Heart right ventricle (tissue), 16 donors: Measurements from ENCODE around the gene FOXC2. TPM values are rescaled to one million over a fixed set of nuclear protein-coding genes. Genes with fewer than 3 reads are reported as not detected.

Experiments
- ATAC-seq, 8 donors: fragments of 200-7000 bp; cut with Tn5 transposase; one replicate each; pipeline ENCODE4 v1.9.1; 2020; ENCODE audit warnings: mild to moderate bottlenecking in 8 of 8, moderate library complexity in 8 of 8, moderate number of reproducible peaks in 1 of 8
- DNase-seq, 2 donors: peaks; one replicate each; pipeline ENCODE4 v3.0.0-alpha.2; 2020
- H3K27ac ChIP-seq, 10 donors: fragments of 200-600 bp; sonication (generic) in 2 of 10; one replicate each; pipeline versions ENCODE4 v1.5.0 to v1.8.0; 2020 to 2022; ENCODE audit warnings: mild to moderate bottlenecking in 3 of 10
- H3K27me3 ChIP-seq, 7 donors: fragments of 200-600 bp; one replicate each; pipeline ENCODE4 v1.8.0; 2021 to 2022; ENCODE audit warnings: mild to moderate bottlenecking in 2 of 7
- H3K36me3 ChIP-seq, 9 donors: fragments of 200-600 bp; sonication (generic) in 1 of 9; one replicate each; pipeline versions ENCODE4 v1.5.0 to v1.8.0; 2020 to 2022; ENCODE audit warnings: mild to moderate bottlenecking in 2 of 9
- H3K4me1 ChIP-seq, 9 donors: fragments of 200-600 bp; sonication (generic) in 1 of 9; one replicate each; pipeline versions ENCODE4 v1.5.0 to v1.8.0; 2020 to 2022; ENCODE audit warnings: mild to moderate bottlenecking in 4 of 9
- H3K4me3 ChIP-seq, 10 donors: fragments of 200-600 bp; sonication (generic) in 2 of 10; one replicate each; pipeline versions ENCODE4 v1.5.0 to v1.8.0; 2020 to 2022; ENCODE audit warnings: mild to moderate bottlenecking in 7 of 10, moderate library complexity in 2 of 10
- H3K9me3 ChIP-seq, 11 donors: fragments of 200-600 bp in 10 of 11; sonication (generic) in 2 of 11; one replicate each; pipeline versions ENCODE4 v1.5.0 to v1.8.0; 2013 to 2022; ENCODE audit warnings: mild to moderate bottlenecking in 2 of 11, control low read depth in 1 of 11, moderate library complexity in 1 of 11
- WGBS, 2 donors: extraction: QIAGEN DNeasy Blood & Tissue Kit; methylation state at CpG; one replicate each; pipeline ENCODE4 v1.1.7; 2013; ENCODE audit warnings: inconsistent platforms in 1 of 2; 5-methylcytosine and 5-hydroxymethylcytosine counted together
- intact Hi-C, 10 donors: fragments of 100-400 bp; cut with DNase I; formaldehyde crosslinking; loops; one replicate each; pipeline versions ENCODE4 v1.11.1 to v1.14.2; 2022
- polyA plus RNA-seq, 2 donors: library from polyadenylated mRNA; stranded (reverse); fragments of 200-250 nt; gene quantifications; one replicate each; pipeline ENCODE4 v1.2.3, GENCODE V29; 2013
- total RNA-seq, 10 donors: library from RNA; stranded (reverse); fragmentation: NEBNext Ultra II Directional in 3 of 10; extraction: Animal tissue kit (Norgen Biotek cat#: 25700) in 3 of 10; gene quantifications; one replicate each; pipeline versions ENCODE4 v1.2.1 to v1.2.4, GENCODE V29; 2021 to 2023
- TF ChIP-seq, protein P1 (sequence below), 9 donors: fragments of 200-600 bp; sonication (generic) in 2 of 9; IDR thresholded peaks; one replicate each; pipeline versions ENCODE4 v1.5.0 to v1.8.0; 2021 to 2022; ENCODE audit warnings: antibody characterized with exemption in 9 of 9, mild to moderate bottlenecking in 5 of 9, moderate library complexity in 1 of 9
- donor health status: Arrhythmogenic right ventricular cardiomyopathy.
- donor health status: ischemic (EF 13 %, LVEDD 7.1; RV severe dilation, severe dysfunction).
- donor health status: healthy with polysubstance abuse.
- donor health status: DM: no; HTN: yes; CAD: no.
- donor health status: DM: no; HTN: no; CAD: no.
- donor health status: ischemic (EF 25% LVEDD 6.9; RV normal size, moderate dysfunction).
- donor health status: ischemic (EF 25% LVEDD 5.7; RV mildly dilated, moderate dysfunction).
- donor health status: healthy.
- donor health status: DM: yes; HTN: yes; CAD: no.
- donor health status: Ischemic cardiomyopathy.
- donor health status: ischemic (EF 35%, LVEDD 5.7; RV mildly dilated, moderate dysfunction).
- donor health status: nonischemic (EF 11% LVEDD 7.7; RV severe dilation, severe dysfunction).
- donor health status: DM: yes; HTN: yes; CAD: no.
- donor health status: PGD.
- donor health status: ischemic (EF 29% LVEDD 5.4; RV normal size, mild dysfunction).
- donor health status: nonischemic (EF 23%, LVEDD 6.1; RV moderate dilation, normal function).

FOXC2 gene
- total and polyA plus RNA-seq, 12 donors, result 0.66 to 2.2 (median 1.6) TPM

DNA sequence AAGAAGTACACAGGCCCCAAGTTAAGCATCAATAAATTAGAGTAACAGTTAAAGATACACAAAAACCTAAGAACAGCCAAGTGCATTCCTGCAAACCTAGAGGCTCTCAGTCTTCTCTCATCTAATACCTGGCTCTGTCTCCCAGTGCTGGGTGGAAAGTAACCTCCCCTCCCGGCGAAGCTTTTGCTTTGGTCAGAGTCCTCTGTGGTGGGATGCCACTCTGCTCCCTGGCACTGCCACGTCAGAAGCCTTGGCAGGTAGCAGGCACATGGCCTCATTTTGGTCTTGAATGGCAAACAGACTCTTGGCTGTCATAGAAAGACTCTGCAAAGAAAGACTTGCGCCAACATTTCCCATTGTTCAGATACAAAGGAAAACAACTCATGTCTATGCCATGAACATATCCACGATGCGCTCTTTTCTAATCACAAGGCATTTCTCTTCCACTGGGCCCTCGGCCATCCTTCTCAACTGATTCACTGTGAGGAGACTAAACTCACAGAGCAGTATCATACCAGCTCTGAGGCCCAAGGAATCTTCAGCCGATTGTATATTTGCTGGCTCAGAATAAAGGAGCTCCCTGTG is 32.8 kb upstream of the FOXC2 start:
- TF ChIP-seq, protein P1, sequence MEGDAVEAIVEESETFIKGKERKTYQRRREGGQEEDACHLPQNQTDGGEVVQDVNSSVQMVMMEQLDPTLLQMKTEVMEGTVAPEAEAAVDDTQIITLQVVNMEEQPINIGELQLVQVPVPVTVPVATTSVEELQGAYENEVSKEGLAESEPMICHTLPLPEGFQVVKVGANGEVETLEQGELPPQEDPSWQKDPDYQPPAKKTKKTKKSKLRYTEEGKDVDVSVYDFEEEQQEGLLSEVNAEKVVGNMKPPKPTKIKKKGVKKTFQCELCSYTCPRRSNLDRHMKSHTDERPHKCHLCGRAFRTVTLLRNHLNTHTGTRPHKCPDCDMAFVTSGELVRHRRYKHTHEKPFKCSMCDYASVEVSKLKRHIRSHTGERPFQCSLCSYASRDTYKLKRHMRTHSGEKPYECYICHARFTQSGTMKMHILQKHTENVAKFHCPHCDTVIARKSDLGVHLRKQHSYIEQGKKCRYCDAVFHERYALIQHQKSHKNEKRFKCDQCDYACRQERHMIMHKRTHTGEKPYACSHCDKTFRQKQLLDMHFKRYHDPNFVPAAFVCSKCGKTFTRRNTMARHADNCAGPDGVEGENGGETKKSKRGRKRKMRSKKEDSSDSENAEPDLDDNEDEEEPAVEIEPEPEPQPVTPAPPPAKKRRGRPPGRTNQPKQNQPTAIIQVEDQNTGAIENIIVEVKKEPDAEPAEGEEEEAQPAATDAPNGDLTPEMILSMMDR (IDR thresholded peaks at IDR 0.05), result no peak
- 90 to 93% methylated on average over 8 of the region's 8 CpGs for WGBS, 2 donors
- peaks cover 0 to 83% (median 12%) of the 10 kb centered on the region in 9 donors for H3K36me3 ChIP-seq

DNA sequence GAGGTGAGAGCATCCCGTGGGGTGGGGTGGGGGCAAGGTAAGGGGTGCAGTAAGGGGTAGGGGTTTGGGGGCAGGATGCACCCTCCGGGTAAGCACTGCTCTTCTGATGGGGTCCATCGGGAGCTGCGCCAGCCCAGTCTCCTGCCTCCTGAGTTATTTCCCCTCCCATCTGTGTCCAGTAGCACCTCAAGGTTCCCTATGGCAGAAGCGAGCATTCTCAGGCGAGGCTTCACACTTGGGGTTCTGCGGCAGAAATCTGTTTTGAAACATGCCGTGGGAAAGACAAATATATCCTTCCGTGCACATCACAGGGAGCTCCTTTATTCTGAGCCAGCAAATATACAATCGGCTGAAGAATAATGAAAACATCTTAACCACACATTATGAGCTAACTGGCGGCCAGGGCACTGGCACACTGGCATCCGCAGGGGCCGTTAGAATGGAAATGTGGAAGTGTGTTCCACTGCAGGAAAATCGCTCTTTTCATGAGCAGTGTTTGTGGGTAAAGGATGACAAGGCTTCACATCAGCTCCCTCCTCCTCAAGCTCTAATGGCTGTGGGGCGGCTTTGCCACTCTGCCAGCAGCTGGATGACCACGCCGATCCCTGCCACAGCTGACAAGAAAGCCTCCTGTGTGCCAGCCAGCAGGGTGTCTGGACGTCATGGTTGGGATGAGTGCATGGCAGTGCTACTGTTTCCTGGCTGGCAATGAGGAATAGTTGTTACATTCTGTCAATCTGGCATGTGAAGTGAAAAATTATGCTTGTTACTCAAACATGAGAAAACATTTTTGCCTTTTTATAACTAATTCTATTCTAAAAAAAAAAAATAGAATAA is 31.6 kb upstream of the FOXC2 start:
- Histone ChIP-seq H3K27me3 (no peaks in the 10 kb centered on the region), H3K9me3 (no peaks in the 10 kb centered on the region), H3K36me3 (peaks cover 0 to 91% (median 19%) of the 10 kb centered on the region in 9 donors), H3K4me1 (peaks cover 0 to 8% (median 0%) of the 10 kb centered on the region in 9 donors), H3K4me3 (no peak overlapping the region), H3K27ac (no peak overlapping the region)
- TF ChIP-seq, protein P1 (IDR thresholded peaks at IDR 0.05), result no peak
- DNase-seq, result no peak
- peak in 6 of 8 donors; percentile 62 to 88 (median 69) for ATAC-seq
- WGBS, 2 donors, result 87 to 89% methylated on average over 18 of the region's 18 CpGs
- intact Hi-C loops, result no loop called here

More for the DNA sequence above, 32.8 kb upstream of the FOXC2 start:
- ATAC-seq, result no peak
- Histone ChIP-seq H3K4me3 (no peak overlapping the region), H3K27me3 (no peaks in the 10 kb centered on the region), H3K9me3 (no peaks in the 10 kb centered on the region), H3K27ac (no peak overlapping the region), H3K4me1 (peaks cover 0 to 8% (median 0%) of the 10 kb centered on the region in 9 donors)
- intact Hi-C loops, result no loop called here
- DNase-seq, result no peak

DNA sequence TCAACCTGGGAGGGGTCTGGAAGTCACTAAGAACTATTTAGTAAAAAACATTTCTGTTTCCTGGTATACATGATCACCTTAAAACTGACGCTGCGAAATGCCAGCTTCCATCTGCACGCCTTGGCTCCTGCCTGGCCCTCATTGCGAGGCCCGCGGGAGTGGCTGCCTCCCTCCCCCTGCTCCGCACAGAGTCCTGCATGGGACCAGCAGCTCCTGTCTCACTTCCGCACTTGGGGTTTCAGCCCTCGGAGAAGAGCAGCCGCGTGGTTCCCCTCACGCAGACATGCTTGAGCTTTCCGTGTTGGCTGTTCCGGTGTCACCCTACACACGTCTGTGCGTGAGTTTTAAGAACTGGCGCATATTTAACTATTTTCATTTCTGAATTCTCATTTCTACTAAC is 30.0 kb upstream of the FOXC2 start:
- intact Hi-C loops, result no loop called here
- Histone ChIP-seq H3K9me3 (no peaks in the 10 kb centered on the region), H3K27me3 (no peaks in the 10 kb centered on the region), H3K36me3 (peaks cover 0 to 100% (median 30%) of the 10 kb centered on the region in 9 donors), H3K27ac (no peak overlapping the region), H3K4me3 (no peak overlapping the region), H3K4me1 (no peaks in the 10 kb centered on the region)
- no peak for DNase-seq
- ATAC-seq, result no peak
- 95 to 96% methylated on average over 17 of the region's 17 CpGs for WGBS, 2 donors
- TF ChIP-seq, protein P1 (IDR thresholded peaks at IDR 0.05), result no peak

DNA sequence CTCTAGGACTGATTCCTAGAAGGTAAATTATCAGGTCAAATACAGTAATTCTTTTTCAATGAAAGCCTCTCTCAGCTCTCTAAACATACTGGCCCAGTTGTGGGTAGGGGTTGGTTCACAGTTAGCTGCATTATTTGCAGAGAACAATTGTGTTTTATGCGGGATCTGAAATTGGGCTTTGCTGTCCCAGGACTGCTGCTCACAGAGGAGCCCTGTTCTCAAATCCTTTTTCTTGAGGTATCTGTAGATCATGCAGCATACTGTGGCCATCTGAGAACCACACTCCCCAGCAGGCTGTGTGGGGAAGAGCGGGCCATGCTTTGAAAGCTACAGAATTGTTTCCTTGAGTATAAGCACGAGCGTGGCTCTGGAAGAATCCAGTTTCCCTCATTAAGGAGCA is 29.1 kb upstream of the FOXC2 start:
- WGBS, 2 donors, result 95% methylated on average over 4 of the region's 4 CpGs

More for the DNA sequence above, 29.1 kb upstream of the FOXC2 start:
- Histone ChIP-seq H3K9me3 (no peaks in the 10 kb centered on the region), H3K36me3 (peaks cover 0 to 100% (median 37%) of the 10 kb centered on the region in 9 donors), H3K27me3 (no peaks in the 10 kb centered on the region), H3K4me1 (no peaks in the 10 kb centered on the region), H3K27ac (no peak overlapping the region), H3K4me3 (no peak overlapping the region)
- ATAC-seq (no peak), DNase-seq (no peak)
- TF ChIP-seq, protein P1 (IDR thresholded peaks at IDR 0.05), result no peak
- intact Hi-C loops, result no loop called here
